Gastroesophageal sphincter (tissue), 4 donors: ENCODE results near the gene C12orf75. TPM values are rescaled to one million over a fixed set of nuclear protein-coding genes. Genes with fewer than 3 reads are reported as not detected.
"Not testable (repeated sequence)": the region's sequence is repeated elsewhere in the genome, so short reads cannot be mapped to it uniquely, and the experiment has no call there.

Source experiments
- ATAC-seq: fragments of 150-250 bp; one replicate; pipeline ENCODE4 v1.9.1; 2016; ENCODE audit warnings: mild to moderate bottlenecking, moderate library complexity
- H3K27ac ChIP-seq, 4 donors: fragments of 200-600 bp; sonication (generic) in 3 of 4; 1 replicate in 3 of 4; 2 replicates in 1 of 4; pipeline ENCODE4 v1.5.1; 2016 to 2019
- H3K27me3 ChIP-seq: fragments of 200-600 bp; sonication (generic); one replicate; pipeline ENCODE4 v1.5.1; 2019
- H3K36me3 ChIP-seq, 2 donors: fragments of 200-600 bp; sonication (generic); one replicate each; pipeline ENCODE4 v1.5.1; 2019; ENCODE audit warnings: control low read depth in 1 of 2
- H3K4me1 ChIP-seq, 3 donors: fragments of 200-600 bp; sonication (generic); 1 replicate in 2 of 3; 2 replicates in 1 of 3; pipeline ENCODE4 v1.5.1; 2016 to 2019; ENCODE audit warnings: control low read depth in 2 of 3
- H3K4me3 ChIP-seq, 2 donors: fragments of 200-600 bp; sonication (generic); one replicate each; pipeline ENCODE4 v1.5.1; 2019; ENCODE audit warnings: mild to moderate bottlenecking in 1 of 2, moderate library complexity in 1 of 2
- H3K9me3 ChIP-seq, 3 donors: fragments of 200-600 bp; sonication (generic); one replicate each; pipeline ENCODE4 v1.5.1; 2017 to 2019; ENCODE audit warnings: control low read depth in 2 of 3
- EP300 ChIP-seq: sonication (generic); formaldehyde crosslinking; IDR thresholded peaks from one replicate; pipeline ENCODE4 v1.6.1; 2017; ENCODE audit warnings: antibody characterized with exemption, mild to moderate bottlenecking
- POLR2A ChIP-seq, 2 donors: fragments of 450-650 bp; IDR thresholded peaks; one replicate each; pipeline ENCODE4 v1.6.1; 2017; ENCODE audit warnings: antibody characterized with exemption in 2 of 2, mild to moderate bottlenecking in 2 of 2, moderate library complexity in 1 of 2
- POLR2AphosphoS5 ChIP-seq: sonication (generic); formaldehyde crosslinking; IDR thresholded peaks from one replicate; pipeline ENCODE4 v1.6.1; 2017; ENCODE audit warnings: antibody characterized with exemption
- WGBS, 2 donors: methylation state at CpG; one replicate each; pipeline ENCODE4 v1.1.5; 2018; ENCODE audit warnings: low coverage in 1 of 2; 5-methylcytosine and 5-hydroxymethylcytosine counted together
- total RNA-seq, 4 donors: library from RNA; depleted of rRNA; stranded (reverse); fragments of >200 nt; gene quantifications; one replicate each; pipeline ENCODE4 v1.1.0, GENCODE V29; 2016
- TF ChIP-seq, protein P1 (sequence below), 4 experiments: fragments of 200-600 bp in 2 of 4; fragments of 450-650 bp in 2 of 4; sonication (generic) in 1 of 4; IDR thresholded peaks; one replicate each; pipeline ENCODE4 v1.5.1; 2017 to 2019; ENCODE audit warnings: antibody characterized with exemption in 4 of 4, mild to moderate bottlenecking in 2 of 4, moderate library complexity in 2 of 4

The C12orf75 gene
- total RNA-seq, 4 donors from 2014 or later = 1.9 to 4.3 (median 2.2) TPM; not detected in 1

DNA sequence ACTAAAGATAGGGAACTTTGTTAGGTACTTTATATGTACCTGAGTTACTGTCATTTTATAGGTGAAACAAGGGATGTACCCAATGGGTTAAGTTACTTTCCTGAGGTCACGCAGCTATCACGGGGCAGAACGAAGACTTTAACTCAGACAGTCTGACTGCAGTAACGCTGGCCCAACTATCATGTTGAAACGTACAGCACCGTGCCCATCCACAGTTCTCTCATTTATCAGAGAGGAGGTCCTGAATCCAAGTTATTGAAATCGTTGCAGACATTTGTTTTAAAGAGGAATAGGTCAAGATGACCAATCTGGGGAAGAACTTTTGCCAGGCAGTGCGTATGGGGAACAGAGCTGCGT is 587 bp upstream of the C12orf75 start:
- H3K27ac ChIP-seq = no peak overlapping the region
- peaks cover 24% of the 10 kb centered on the region for H3K27me3 ChIP-seq
- TF ChIP-seq POLR2A (IDR thresholded peaks at IDR 0.05) = no peak
- TF ChIP-seq, protein P1, sequence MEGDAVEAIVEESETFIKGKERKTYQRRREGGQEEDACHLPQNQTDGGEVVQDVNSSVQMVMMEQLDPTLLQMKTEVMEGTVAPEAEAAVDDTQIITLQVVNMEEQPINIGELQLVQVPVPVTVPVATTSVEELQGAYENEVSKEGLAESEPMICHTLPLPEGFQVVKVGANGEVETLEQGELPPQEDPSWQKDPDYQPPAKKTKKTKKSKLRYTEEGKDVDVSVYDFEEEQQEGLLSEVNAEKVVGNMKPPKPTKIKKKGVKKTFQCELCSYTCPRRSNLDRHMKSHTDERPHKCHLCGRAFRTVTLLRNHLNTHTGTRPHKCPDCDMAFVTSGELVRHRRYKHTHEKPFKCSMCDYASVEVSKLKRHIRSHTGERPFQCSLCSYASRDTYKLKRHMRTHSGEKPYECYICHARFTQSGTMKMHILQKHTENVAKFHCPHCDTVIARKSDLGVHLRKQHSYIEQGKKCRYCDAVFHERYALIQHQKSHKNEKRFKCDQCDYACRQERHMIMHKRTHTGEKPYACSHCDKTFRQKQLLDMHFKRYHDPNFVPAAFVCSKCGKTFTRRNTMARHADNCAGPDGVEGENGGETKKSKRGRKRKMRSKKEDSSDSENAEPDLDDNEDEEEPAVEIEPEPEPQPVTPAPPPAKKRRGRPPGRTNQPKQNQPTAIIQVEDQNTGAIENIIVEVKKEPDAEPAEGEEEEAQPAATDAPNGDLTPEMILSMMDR (IDR thresholded peaks at IDR 0.05) = no peak
- TF ChIP-seq POLR2AphosphoS5 = no peak
- no peak for TF ChIP-seq EP300
- WGBS, 2 donors = 6 to 9% methylated on average over 3 to 8 of the region's 9 CpGs
- H3K4me1 ChIP-seq = peaks cover 0 to 22% (median 9%) of the 10 kb centered on the region in 3 donors
- H3K4me3 ChIP-seq = peak overlapping the region in 1 of 2 donors; percentile 66
- no peaks in the 10 kb centered on the region for H3K36me3 ChIP-seq
- ATAC-seq = no peak
- no peaks in the 10 kb centered on the region for H3K9me3 ChIP-seq

DNA sequence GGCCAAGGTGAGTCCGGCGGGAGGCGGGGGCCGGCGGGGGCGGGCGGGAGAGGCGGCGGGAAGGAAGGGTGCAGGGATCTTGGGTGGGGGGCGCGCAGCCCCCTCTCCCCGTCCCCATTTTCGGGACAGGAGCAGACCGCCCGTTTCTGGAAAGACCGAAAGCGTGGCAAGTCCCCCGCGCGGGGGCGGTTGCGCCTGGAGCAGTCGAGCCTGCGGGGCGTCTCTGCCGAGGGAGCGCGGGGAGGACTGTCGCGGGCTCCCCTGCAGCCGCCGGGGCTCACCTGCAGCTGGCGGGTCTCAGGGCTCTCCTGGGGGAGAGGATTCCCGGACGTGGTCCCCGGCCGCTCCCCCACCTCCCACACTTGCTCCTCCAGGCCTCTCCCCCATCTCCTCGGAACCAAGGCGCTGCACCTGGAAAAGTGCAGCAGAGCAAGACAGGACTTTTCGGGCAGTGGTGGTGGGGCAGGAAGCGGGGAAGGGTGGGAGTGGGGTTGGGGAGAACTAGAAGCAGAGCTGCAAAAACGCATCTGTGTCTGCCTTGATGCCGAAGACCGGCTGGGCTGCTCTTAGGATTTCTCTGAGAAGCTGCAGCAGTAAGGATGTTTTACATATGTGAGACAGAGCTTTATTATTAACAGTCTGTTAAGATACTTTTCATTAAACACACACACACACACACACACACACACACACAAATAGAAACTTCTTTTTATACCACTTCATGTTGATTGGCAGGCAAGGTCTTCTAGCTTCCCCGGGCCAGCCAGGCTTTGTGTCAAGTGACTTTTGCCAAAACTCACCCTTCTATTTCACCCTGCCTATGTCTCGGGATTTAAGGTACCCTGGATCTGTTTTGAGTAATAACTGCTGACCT is 677 bp downstream of the C12orf75 start:
- TF ChIP-seq POLR2AphosphoS5 (no peak), POLR2A (IDR thresholded peaks at IDR 0.05) (no peak), EP300 (no peak)
- TF ChIP-seq, protein P1 (IDR thresholded peaks at IDR 0.05) = no peak
- 14 to 22% methylated on average over 4 to 5 of the region's 46 CpGs for WGBS, 2 donors
- peak; percentile 40 for ATAC-seq

DNA sequence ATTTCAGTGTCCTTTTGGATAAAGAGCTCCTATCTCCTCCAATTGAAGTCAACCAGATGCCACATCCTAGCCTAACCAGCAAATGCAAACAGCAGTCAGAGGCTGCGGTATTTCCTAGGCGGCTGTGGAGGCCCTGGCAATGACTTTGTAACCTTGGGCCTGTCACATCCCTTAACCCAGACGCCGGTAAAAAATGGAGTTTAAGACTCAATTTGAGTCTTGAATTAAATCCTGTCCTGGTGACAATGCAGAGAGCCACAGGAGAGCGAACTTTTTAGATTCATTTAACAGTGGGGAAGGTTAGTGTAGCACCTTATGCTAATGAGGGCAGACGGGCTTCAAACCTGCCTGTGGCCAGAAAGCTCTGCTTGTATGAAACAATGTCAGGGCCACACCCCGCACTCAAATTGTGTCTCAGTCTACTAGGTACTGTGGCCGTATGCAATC is 1.3 kb downstream of the C12orf75 start:
- Histone ChIP-seq H3K27me3 (peaks cover 24% of the 10 kb centered on the region), H3K27ac (no peak overlapping the region), H3K9me3 (no peaks in the 10 kb centered on the region), H3K4me3 (no peak overlapping the region), H3K36me3 (no peaks in the 10 kb centered on the region), H3K4me1 (peaks cover 0 to 22% (median 9%) of the 10 kb centered on the region in 3 donors)
- TF ChIP-seq POLR2A (IDR thresholded peaks at IDR 0.05) (no peak), POLR2AphosphoS5 (no peak), EP300 (no peak)
- TF ChIP-seq, protein P1 (IDR thresholded peaks at IDR 0.05) = no peak
- no peak for ATAC-seq
- WGBS, 2 donors = 62 to 79% methylated on average over 5 to 8 of the region's 8 CpGs

More for the DNA sequence above, 677 bp downstream of the C12orf75 start:
- H3K9me3 ChIP-seq = no peaks in the 10 kb centered on the region
- H3K27me3 ChIP-seq = peaks cover 24% of the 10 kb centered on the region
- H3K27ac ChIP-seq = peak overlapping the region in 1 of 4 donors; percentile 65
- H3K4me3 ChIP-seq = peak overlapping the region; percentile 49 to 66
- no peaks in the 10 kb centered on the region for H3K36me3 ChIP-seq
- peaks cover 0 to 22% (median 9%) of the 10 kb centered on the region in 3 donors for H3K4me1 ChIP-seq

DNA sequence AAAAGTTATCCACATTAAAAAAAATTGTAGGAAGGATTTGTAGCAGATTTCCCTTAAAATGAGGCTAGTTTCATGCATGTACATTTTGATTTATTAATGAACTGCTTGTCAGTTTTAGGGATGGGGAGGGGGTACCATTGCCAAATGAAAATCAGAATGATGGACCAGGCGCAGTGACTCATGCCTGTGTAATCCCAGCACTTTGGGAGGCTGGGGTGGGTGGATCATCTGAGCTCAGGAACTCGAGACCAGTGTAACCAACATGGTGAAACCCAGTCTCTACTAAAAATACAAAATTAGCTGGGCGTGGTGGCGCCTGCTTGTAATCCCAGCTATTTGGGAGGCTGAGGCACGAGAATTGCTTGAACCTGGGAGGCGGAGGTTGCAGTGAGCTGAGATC is 1.8 kb downstream of the C12orf75 start:
- H3K4me3 ChIP-seq, ATAC-seq: not testable (repeated sequence)

DNA sequence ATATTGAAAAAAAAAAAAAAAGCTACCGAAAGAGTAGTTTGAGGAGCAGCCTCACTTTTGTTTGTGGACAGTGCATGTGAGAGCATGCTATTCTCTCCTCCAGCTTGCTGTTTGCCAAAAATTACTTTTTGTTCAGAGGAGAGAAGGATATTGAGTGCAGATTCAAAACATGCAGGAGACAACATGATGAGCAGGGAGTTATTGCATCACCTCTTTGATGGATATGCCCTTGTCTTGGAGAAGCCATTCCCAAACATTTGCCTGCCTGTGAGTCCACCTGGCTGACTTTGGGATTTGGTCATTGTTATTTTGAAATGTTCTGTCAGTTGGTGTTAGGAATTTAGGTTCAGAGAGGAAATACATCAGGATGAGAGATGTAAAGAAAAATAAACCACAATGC is 2.4 kb downstream of the C12orf75 start:
- Histone ChIP-seq H3K27me3 (peaks cover 24% of the 10 kb centered on the region), H3K4me3 (no peak overlapping the region), H3K9me3 (no peaks in the 10 kb centered on the region), H3K27ac (no peak overlapping the region), H3K4me1 (peaks cover 0 to 22% (median 9%) of the 10 kb centered on the region in 3 donors), H3K36me3 (no peaks in the 10 kb centered on the region)
- TF ChIP-seq, protein P1 (IDR thresholded peaks at IDR 0.05) = no peak
- TF ChIP-seq EP300 = no peak
- no peak for TF ChIP-seq POLR2AphosphoS5
- TF ChIP-seq POLR2A (IDR thresholded peaks at IDR 0.05) = no peak
- 61 to 100% methylated on average over 1 of the region's 1 CpG for WGBS, 2 donors
- no peak for ATAC-seq

More for the DNA sequence above, 1.8 kb downstream of the C12orf75 start:
- H3K36me3 ChIP-seq, H3K9me3 ChIP-seq, H3K27ac ChIP-seq: not testable (repeated sequence)
- H3K27me3 ChIP-seq = peaks cover 24% of the 10 kb centered on the region
- 94 to 97% methylated on average over 5 to 6 of the region's 6 CpGs for WGBS, 2 donors
- peaks cover 0 to 22% (median 9%) of the 10 kb centered on the region in 3 donors for H3K4me1 ChIP-seq
